HCT116 (cell line): ENCODE data around the gene C22orf39. TPM values are rescaled to one million over a fixed set of nuclear protein-coding genes. Genes with fewer than 3 reads are reported as not detected.

Source experiments
- ATAC-seq: fragments of 200-7000 bp; cut with Tn5 transposase; 2 replicates; pipeline ENCODE4 v1.9.1; 2020; ENCODE audit warnings: mild to moderate bottlenecking, moderate library complexity
- BruUV-seq: library from RNA; stranded (reverse); fragments of 400-500 nt; replicated peaks from 2 replicates; lab custom pipeline; 2021; lab: Mats Ljungman, UMichigan
- CTCF ChIA-PET: fragments of 300-600 bp; sonication (Branson Sonifier 250); formaldehyde crosslinking; loops from one replicate; lab custom pipeline; 2021; ENCODE audit warnings: antibody characterized with exemption; lab: Charles Lee
- POLR2A ChIA-PET: fragments of 300-600, 350-600 bp; sonication (Branson Sonifier 250); formaldehyde crosslinking; loops from one replicate; lab custom pipeline; 2021; ENCODE audit warnings: antibody characterized with exemption; lab: Charles Lee
- RAD21 ChIA-PET, 2 experiments: fragments of 300-600 bp; sonication (Branson Sonifier 250); formaldehyde crosslinking; loops; one replicate each; lab custom pipeline; 2023; ENCODE audit warnings: low total read pairs in 2 of 2; ENCODE audit not compliant: uncharacterized antibody in 2 of 2, unreplicated experiment in 2 of 2, low non-redundant PET in 1 of 2; lab: Charles Lee
- DNase-seq: peaks from one replicate; pipeline ENCODE4 v3.0.0-alpha.2; 2010; ENCODE audit warnings: low read depth, low spot score
- H2AFZ ChIP-seq: fragments of 200-600 bp; shearing (Covaris generic), sonication (generic); 2 replicates; pipeline ENCODE4 v1.6.1; 2017; ENCODE audit warnings: low read depth, mixed run types, mixed read lengths, antibody characterized with exemption, low read length; ENCODE audit not compliant: poor library complexity, severe bottlenecking
- H3K27ac ChIP-seq: 2 replicates; pipeline ENCODE4 v1.5.1; 2012; ENCODE audit warnings: low read depth, low read length
- H3K27me3 ChIP-seq: fragments of 200-600 bp; sonication (generic); 2 replicates; pipeline ENCODE4 v1.6.1; 2016; ENCODE audit warnings: mixed run types, low read length, mixed read lengths; ENCODE audit not compliant: insufficient read depth
- H3K36me3 ChIP-seq, 2 experiments: fragments of 200-500 bp in 1 of 2; fragments of 200-600 bp in 1 of 2; sonication (Bioruptor generic) in 1 of 2; sonication (generic) in 1 of 2; 2 replicates each; pipeline versions ENCODE4 v1.5.1 to v1.6.1; 2014 to 2016; ENCODE audit warnings: low read length in 2 of 2, inconsistent platforms in 1 of 2, mixed read lengths in 1 of 2, mixed run types in 1 of 2; ENCODE audit not compliant: insufficient read depth in 2 of 2, control insufficient read depth in 1 of 2
- H3K4me1 ChIP-seq, 2 experiments: fragments of 200-600 bp in 1 of 2; sonication (generic) in 1 of 2; 2 replicates each; pipeline versions ENCODE4 v1.5.1 to v1.6.1; 2012 to 2017; ENCODE audit warnings: low read length in 2 of 2, inconsistent platforms in 1 of 2, mild to moderate bottlenecking in 1 of 2, mixed read lengths in 1 of 2, mixed run types in 1 of 2, moderate library complexity in 1 of 2; ENCODE audit not compliant: insufficient read depth in 2 of 2, control insufficient read depth in 1 of 2
- H3K4me2 ChIP-seq: fragments of 200-600 bp; sonication (generic); 2 replicates; pipeline ENCODE4 v1.6.1; 2017; ENCODE audit warnings: mixed run types, low read length, mixed read lengths
- H3K4me3 ChIP-seq, 2 experiments: fragments of 200-600 bp in 1 of 2; sonication (generic) in 1 of 2; replicated peaks in 1 of 2; 2 replicates each; pipeline ENCODE4 v1.5.1; 2011 to 2016; ENCODE audit warnings: low read length in 2 of 2, control low read depth in 1 of 2, low read depth in 1 of 2, mild to moderate bottlenecking in 1 of 2, mixed read lengths in 1 of 2, mixed run types in 1 of 2
- H3K79me2 ChIP-seq: fragments of 200-600 bp; sonication (generic); 2 replicates; pipeline ENCODE4 v1.6.1; 2017; ENCODE audit warnings: mild to moderate bottlenecking, mixed run types, low read length, moderate library complexity, mixed read lengths; ENCODE audit not compliant: insufficient read depth
- H3K9ac ChIP-seq: fragments of 200-600 bp; sonication (generic); 2 replicates; pipeline ENCODE4 v1.6.1; 2016; ENCODE audit warnings: low read length, mixed read lengths
- H3K9me2 ChIP-seq: fragments of 200-600 bp; sonication (generic), shearing (Covaris generic); 2 replicates; pipeline ENCODE4 v1.6.1; 2017; ENCODE audit warnings: mixed run types, mild to moderate bottlenecking, moderate library complexity; ENCODE audit not compliant: insufficient read depth
- H3K9me3 ChIP-seq, 2 experiments: fragments of 200-500 bp in 1 of 2; fragments of 200-600 bp in 1 of 2; sonication (Bioruptor generic) in 1 of 2; sonication (generic) in 1 of 2; 2 replicates each; pipeline ENCODE4 v1.6.1; 2014 to 2017; ENCODE audit warnings: low read length in 2 of 2, mixed read lengths in 2 of 2, inconsistent platforms in 1 of 2, low read depth in 1 of 2, mild to moderate bottlenecking in 1 of 2, mixed run types in 1 of 2, moderate library complexity in 1 of 2; ENCODE audit not compliant: control insufficient read depth in 1 of 2, insufficient read depth in 1 of 2
- H4K20me1 ChIP-seq: fragments of 200-600 bp; sonication (generic), shearing (Covaris generic); 2 replicates; pipeline ENCODE4 v1.6.1; 2017; ENCODE audit warnings: mixed run types, mild to moderate bottlenecking, moderate library complexity; ENCODE audit not compliant: insufficient read depth
- EZH2 ChIP-seq: fragments of 200-600 bp; sonication (generic); IDR thresholded peaks from 2 replicates; pipeline ENCODE4 v1.6.1; 2017; ENCODE audit warnings: antibody characterized with exemption, mixed run types
- FOSL1 ChIP-seq: IDR thresholded peaks from 2 replicates; pipeline ENCODE4 v1.6.1; 2012; ENCODE audit warnings: low read depth
- JUND ChIP-seq: IDR thresholded peaks from 2 replicates; pipeline ENCODE4 v1.6.1; 2012
- SRF ChIP-seq: IDR thresholded peaks from 2 replicates; pipeline ENCODE4 v1.6.1; 2012; ENCODE audit warnings: low read depth
- TCF7L2 ChIP-seq: IDR thresholded peaks from 2 replicates; pipeline ENCODE4 v1.7.0; 2011; ENCODE audit warnings: borderline replicate concordance, inconsistent platforms; ENCODE audit not compliant: insufficient read depth, insufficient read length; ENCODE audit errors: extremely low read depth
- intact Hi-C: fragments of 100-400 bp; cut with micrococcal nuclease; formaldehyde crosslinking; loops from 2 replicates; pipeline ENCODE4 v1.10.0; 2022
- total RNA-seq: library from RNA; stranded (reverse); gene quantifications from one replicate; pipeline ENCODE4 v1.2.1, GENCODE V29; 2021; ENCODE audit not compliant: unreplicated experiment
- TF ChIP-seq, protein P1 (sequence below): IDR thresholded peaks from 2 replicates; pipeline ENCODE4 v1.6.1; 2012

The C22orf39 gene
- total RNA-seq, 1 experiment from 2014 or later = 17.7 TPM

DNA sequence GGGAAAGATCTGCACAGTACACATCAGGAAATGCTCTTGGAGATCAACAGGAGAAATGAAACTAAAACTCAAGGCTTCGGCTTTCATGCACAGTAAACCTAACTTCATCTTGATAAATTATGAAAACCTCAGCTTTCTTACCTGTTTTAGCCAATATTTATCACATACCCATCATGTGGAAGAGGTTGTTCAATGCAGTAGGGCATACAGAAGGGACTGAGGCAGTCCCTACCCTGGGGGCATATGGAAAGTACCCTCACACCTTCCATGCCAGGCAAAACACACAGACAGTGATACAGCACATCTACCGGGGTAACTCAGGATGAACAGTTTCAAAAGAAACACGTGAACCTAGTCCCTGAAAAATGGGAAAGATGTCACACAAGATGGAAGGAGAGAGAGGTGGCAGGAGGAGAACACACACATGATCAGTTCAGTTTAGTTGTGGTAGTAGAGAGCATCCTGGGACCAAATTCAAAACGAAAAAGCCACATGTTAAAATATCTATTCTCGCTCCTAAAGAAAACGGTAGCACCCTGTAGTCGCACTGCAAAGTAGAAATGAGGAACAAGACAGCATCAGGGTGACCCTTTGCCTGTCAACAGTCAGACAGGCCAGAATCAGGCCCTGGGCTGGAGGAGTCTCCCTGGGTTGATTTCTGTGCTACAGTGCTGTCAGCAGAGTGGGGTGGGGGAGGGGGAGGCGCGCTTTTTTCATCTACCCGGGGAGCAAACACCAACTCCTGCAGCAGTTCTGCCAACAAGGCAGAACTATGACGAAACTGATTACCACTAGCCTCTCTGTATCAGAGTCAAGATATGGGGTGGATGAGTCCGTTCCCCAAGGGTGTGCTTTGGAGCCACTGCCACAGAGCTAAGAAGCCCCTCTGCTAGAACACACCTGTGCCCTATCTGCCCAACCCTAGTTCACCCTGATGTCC is 17.3 kb downstream of the C22orf39 start:
- no peak for DNase-seq
- Histone ChIP-seq H3K4me3 (peak overlapping the region; percentile 92 to 94), H3K27ac (peak overlapping the region; percentile 98), H3K9me2 (no peaks in the 10 kb centered on the region), H3K36me3 (peaks cover 6 to 7% of the 10 kb centered on the region in 2 experiments; a peak in 3 of 4 replicates), H2AFZ (no peak overlapping the region), H3K79me2 (peaks cover 83% of the 10 kb centered on the region), H3K9ac (peak overlapping the region; percentile 89), H4K20me1 (no peaks in the 10 kb centered on the region), H3K4me2 (peak overlapping the region; percentile 88), H3K4me1 (peaks cover 16 to 17% of the 10 kb centered on the region in 2 experiments), H3K27me3 (no peaks in the 10 kb centered on the region), H3K9me3 (no peaks in the 10 kb centered on the region)
- TF ChIP-seq, protein P1, sequence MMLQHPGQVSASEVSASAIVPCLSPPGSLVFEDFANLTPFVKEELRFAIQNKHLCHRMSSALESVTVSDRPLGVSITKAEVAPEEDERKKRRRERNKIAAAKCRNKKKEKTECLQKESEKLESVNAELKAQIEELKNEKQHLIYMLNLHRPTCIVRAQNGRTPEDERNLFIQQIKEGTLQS = no peak
- ChIA-PET RAD21 (no interaction called here), CTCF (no interaction called here), POLR2A (no interaction called here)
- BruUV-seq = no TSS peak
- no peak for ATAC-seq
- intact Hi-C loops = loop anchor here (2.0 kb wide), 1 partner anchor 251 kb away; the partner anchor contains the start of gene SLC25A1

DNA sequence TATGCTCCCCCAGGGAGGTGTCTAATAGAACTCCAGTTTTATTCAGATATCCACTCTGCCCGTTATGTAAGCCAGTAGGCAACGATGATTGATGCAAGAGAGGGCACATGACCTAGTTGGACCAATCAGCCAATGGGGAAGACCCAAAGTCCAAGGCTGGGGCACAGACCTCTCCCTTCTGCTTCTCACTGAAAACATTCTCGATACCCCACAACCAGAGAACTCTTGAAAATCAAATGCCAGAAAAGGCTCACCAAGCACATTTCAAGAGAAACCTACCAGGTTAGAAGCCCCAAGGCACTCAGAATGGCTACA is 23.4 kb downstream of the C22orf39 start:
- Histone ChIP-seq H3K27ac (no peak overlapping the region), H3K4me2 (no peak overlapping the region), H3K9ac (no peak overlapping the region), H4K20me1 (no peaks in the 10 kb centered on the region), H3K4me3 (no peak overlapping the region), H3K4me1 (no peaks in the 10 kb centered on the region), H3K79me2 (peaks cover 98% of the 10 kb centered on the region), H3K9me3 (no peaks in the 10 kb centered on the region), H3K9me2 (no peaks in the 10 kb centered on the region), H2AFZ (no peak overlapping the region), H3K27me3 (no peaks in the 10 kb centered on the region), H3K36me3 (peaks cover 0 to 7% of the 10 kb centered on the region in 2 experiments; a peak in 2 of 4 replicates)
- TF ChIP-seq EZH2 = no peak
- no peak for TF ChIP-seq JUND
- TF ChIP-seq FOSL1 = no peak
- no peak for TF ChIP-seq TCF7L2
- TF ChIP-seq SRF = no peak
- DNase-seq = no peak
- CTCF ChIA-PET = no interaction called here
- no peak for ATAC-seq
- BruUV-seq = no TSS peak
- POLR2A ChIA-PET = no interaction called here
- RAD21 ChIA-PET = no interaction called here
- intact Hi-C loops = no loop called here
